HG02610 (cell line): ENCODE measurements around the gene MAU2.

Experiments
- ATAC-seq: cut with Tn5 transposase; IDR thresholded peaks from one replicate; pipeline ENCODE4 v1.9.1; 2021; ENCODE audit warnings: mild to moderate bottlenecking, moderate library complexity; ENCODE audit not compliant: unreplicated experiment

The MAU2 gene

GRCh38 chr19:19407633-19407930 lies 87.0 kb downstream of the MAU2 start:
- ATAC-seq = no peak
